GM12878 (cell line): Measurements from ENCODE around the gene ACE. TPM values are rescaled to one million over a fixed set of nuclear protein-coding genes. Genes with fewer than 3 reads are reported as not detected.

Experiments
- ATAC-seq: fragments of 200-7000 bp; cut with Tn5 transposase; 3 replicates; pipeline ENCODE4 v1.9.1; 2020; ENCODE audit warnings: mild to moderate bottlenecking, moderate library complexity
- BruUV-seq: library from RNA; stranded (reverse); fragments of 400-500 nt; replicated peaks from 2 replicates; lab custom pipeline; 2021; lab: Mats Ljungman, UMichigan
- CTCF ChIA-PET: fragments of 300-600 bp; sonication (Branson Sonifier 250); formaldehyde crosslinking; extraction: SDS; loops from one replicate; lab custom pipeline; 2021; ENCODE audit warnings: inconsistent platforms; lab: Yijun Ruan, JAX
- POLR2A ChIA-PET: fragments of 350-600 bp; formaldehyde crosslinking; extraction: SDS; loops from one replicate; lab custom pipeline; 2021; ENCODE audit warnings: inconsistent platforms; lab: Charles Lee
- RAD21 ChIA-PET: fragments of 300-600 bp; sonication (Branson Sonifier 250); formaldehyde crosslinking; loops from one replicate; lab custom pipeline; 2023; ENCODE audit warnings: antibody characterized with exemption; ENCODE audit not compliant: unreplicated experiment; lab: Charles Lee
- SMC1A ChIA-PET: fragments of 300-600 bp; sonication (Branson Sonifier 250); formaldehyde crosslinking; loops from one replicate; lab custom pipeline; 2023; ENCODE audit not compliant: unreplicated experiment, uncharacterized antibody; lab: Charles Lee
- DNase-seq: peaks from one replicate; pipeline ENCODE4 v3.0.0-alpha.2; 2011; ENCODE audit warnings: low read depth, low spot score
- FAIRE-seq: peaks from 3 replicates; lab custom pipeline; 2011; peaks lifted over from hg19 to GRCh38; lab: Jason Lieb, UNC
- H2AFZ ChIP-seq: 2 replicates; pipeline ENCODE4 v1.6.0; 2011; ENCODE audit warnings: low read depth, low read length, control low read depth; ENCODE audit not compliant: control insufficient read depth
- H3K27ac ChIP-seq: 2 replicates; pipeline ENCODE4 v1.5.1; 2011; ENCODE audit warnings: control low read depth; ENCODE audit not compliant: control insufficient read depth, insufficient read depth
- H3K27me3 ChIP-seq, 2 experiments: replicated peaks in 1 of 2; 2 replicates each; pipeline versions ENCODE4 v1.6.0 to v1.6.1; 2011; ENCODE audit warnings: low read length in 1 of 2; ENCODE audit not compliant: control insufficient read depth in 2 of 2, insufficient read depth in 2 of 2
- H3K36me3 ChIP-seq, 2 experiments: 2 replicates each; pipeline ENCODE4 v1.5.1; 2011; ENCODE audit warnings: low read length in 1 of 2; ENCODE audit not compliant: control insufficient read depth in 2 of 2, insufficient read depth in 2 of 2
- H3K4me1 ChIP-seq: 2 replicates; pipeline ENCODE4 v1.6.1; 2011; ENCODE audit warnings: mild to moderate bottlenecking, low read length, moderate library complexity, mixed read lengths; ENCODE audit not compliant: control insufficient read depth, insufficient read depth
- H3K4me2 ChIP-seq: 2 replicates; pipeline ENCODE4 v1.6.0; 2011; ENCODE audit warnings: control low read depth; ENCODE audit not compliant: control insufficient read depth, insufficient read depth
- H3K4me3 ChIP-seq: fragments of 200-600 bp; sonication (generic); 2 replicates; pipeline ENCODE4 v1.5.1; 2016
- H3K79me2 ChIP-seq: 2 replicates; pipeline ENCODE4 v1.6.0; 2011; ENCODE audit warnings: low read length; ENCODE audit not compliant: control insufficient read depth, insufficient read depth
- H3K9ac ChIP-seq: 2 replicates; pipeline ENCODE4 v1.8.0; 2011; ENCODE audit warnings: low read length, control low read depth, mixed read lengths; ENCODE audit not compliant: control insufficient read depth, insufficient read depth
- H3K9me3 ChIP-seq: replicated peaks from 3 replicates; pipeline ENCODE4 v1.5.1; 2011; ENCODE audit warnings: mild to moderate bottlenecking, low read length; ENCODE audit not compliant: control insufficient read depth, insufficient read depth
- H4K20me1 ChIP-seq: 2 replicates; pipeline ENCODE4 v1.6.0; 2011; ENCODE audit not compliant: control insufficient read depth, insufficient read depth
- CHD4 ChIP-seq: fragments of 200-600 bp; sonication (generic); IDR thresholded peaks from 2 replicates; pipeline ENCODE4 v1.6.1; 2016; ENCODE audit warnings: mild to moderate bottlenecking
- MXI1 ChIP-seq: fragments of 150-350 bp; IDR thresholded peaks from 2 replicates; pipeline ENCODE4 v1.6.1; 2011; ENCODE audit warnings: low read depth, mild to moderate bottlenecking, inconsistent platforms, low read length, improper control_type of control experiment
- SIN3A ChIP-seq: IDR thresholded peaks from 2 replicates; pipeline ENCODE4 v1.6.1; 2012; ENCODE audit warnings: low read depth, low read length, improper control_type of control experiment
- STAT3 ChIP-seq: IDR thresholded peaks from 2 replicates; pipeline ENCODE4 v1.6.1; 2011; ENCODE audit warnings: low read depth, low read length, improper control_type of control experiment
- WGBS: methylation state at CpG from one replicate; pipeline ENCODE4 v1.1.6; 2016; ENCODE audit warnings: low lambda C conversion rate; ENCODE audit not compliant: insufficient replicate concordance, insufficient coverage; ENCODE audit errors: missing lambda C conversion rate; 5-methylcytosine and 5-hydroxymethylcytosine counted together
- in situ Hi-C: fragments of 300-500 bp; cut with MboI; formaldehyde crosslinking; loops from 9 replicates; pipeline ENCODE4 v1.14.3; 2018; ENCODE audit warnings: mixed read lengths
- intact Hi-C: fragments of 100-400 bp; cut with micrococcal nuclease; formaldehyde crosslinking; loops from one replicate; pipeline ENCODE4 v1.14.2; 2022; ENCODE audit not compliant: unreplicated experiment
- polyA plus RNA-seq, 11 experiments: library from polyadenylated mRNA; depleted of rRNA in 4 of 11; unstranded in 6 of 11; stranded (reverse) in 5 of 11; fragments of >200 nt; fragmentation: Nextera tagmentation in 4 of 11; fragmentation: Illumina TruSeq in 1 of 11; extraction: Ambion mirVana in 4 of 11; extraction: Trizol in 1 of 11; gene quantifications; 1 replicate in 1 of 11; 2 replicates in 10 of 11; pipeline versions ENCODE4 v1.2.1 to v1.2.3, GENCODE V29; 2011 to 2016; ENCODE audit warnings: inconsistent platforms in 2 of 11, missing spikeins in 2 of 11, low read depth in 1 of 11
- total RNA-seq, 4 experiments: library from RNA; depleted of rRNA in 3 of 4; stranded (reverse); fragments of >200 nt in 3 of 4; fragmentation: Illumina TruSeq in 1 of 4; extraction: Trizol in 1 of 4; gene quantifications; 2 replicates each; pipeline versions ENCODE4 v1.2.1 to v1.2.3, GENCODE V29; 2013 to 2021
- TF ChIP-seq, protein P1 (sequence below): fragments of 450-650 bp; IDR thresholded peaks from 2 replicates; pipeline ENCODE4 v1.6.1; 2016; ENCODE audit warnings: mild to moderate bottlenecking
- TF ChIP-seq, protein P2 (sequence below): IDR thresholded peaks from 2 replicates; pipeline ENCODE4 v1.6.1; 2011; ENCODE audit warnings: borderline replicate concordance, low read depth, mild to moderate bottlenecking, moderate library complexity, low read length; ENCODE audit not compliant: insufficient read depth, poor library complexity, severe bottlenecking
- TF ChIP-seq, protein P3 (sequence below): IDR thresholded peaks from 2 replicates; pipeline ENCODE4 v1.6.1; 2012; ENCODE audit warnings: low read depth, low read length, improper control_type of control experiment
- TF ChIP-seq, protein P4 (sequence below): fragments of 450-650 bp; IDR thresholded peaks from 2 replicates; pipeline ENCODE4 v1.6.1; 2017; ENCODE audit warnings: mild to moderate bottlenecking, moderate library complexity

The ACE gene
- total and polyA plus RNA-seq, 10 of the 15 experiments (the other 5 are each of a cell fraction or from before 2014, with no cell fraction given), result 0.46 TPM; not detected in 9

DNA sequence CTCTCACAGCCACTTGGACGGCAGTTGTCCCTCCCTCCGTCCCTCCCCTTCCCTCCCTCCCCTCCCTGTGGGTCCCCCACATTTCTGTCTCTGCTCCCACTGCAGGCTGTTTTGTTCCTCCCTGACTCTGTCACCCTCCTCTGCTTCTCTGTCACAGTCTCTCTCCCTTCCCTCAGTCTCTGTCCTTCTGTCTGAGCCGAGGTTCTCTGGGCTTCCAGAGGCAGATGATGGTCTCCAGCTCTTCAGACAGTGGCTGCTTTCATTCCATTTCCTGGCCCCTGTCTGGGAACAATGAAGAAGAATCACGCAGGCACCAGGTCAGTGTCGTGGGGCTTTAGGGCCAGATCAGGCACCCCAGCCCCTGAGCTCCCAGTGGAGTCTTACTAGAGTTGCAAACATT lies 21.9 kb upstream of the ACE start:
- DNase-seq, result no peak

More for the DNA sequence above, 21.9 kb upstream of the ACE start:
- H3K9ac ChIP-seq, result no peak overlapping the region
- ChIA-PET POLR2A (no interaction called here), RAD21 (no interaction called here), SMC1A (interaction anchor here (1.5 kb wide), 1 partner anchor 158 kb away, joined by 5 read pairs; no protein-coding TSS in a partner anchor), CTCF (interaction anchor here (1.2 to 1.7 kb wide), 2 partner anchors 24 to 29 kb away, joined by 4 read pairs; no protein-coding TSS in a partner anchor)
- H3K36me3 ChIP-seq, result no peaks in the 10 kb centered on the region
- FAIRE-seq, result no peak
- 43% methylated on average over 5 of the region's 5 CpGs for WGBS
- intact Hi-C loops (no loop called here), in situ Hi-C loops (no loop called here)
- no peak overlapping the region for H3K4me3 ChIP-seq
- H3K4me1 ChIP-seq, result no peaks in the 10 kb centered on the region
- H3K79me2 ChIP-seq, result no peaks in the 10 kb centered on the region
- no peaks in the 10 kb centered on the region for H4K20me1 ChIP-seq
- H3K9me3 ChIP-seq, result no peaks in the 10 kb centered on the region
- no peak overlapping the region for H2AFZ ChIP-seq
- BruUV-seq, result no TSS peak
- no peak for ATAC-seq
- H3K27ac ChIP-seq, result no peak overlapping the region
- H3K4me2 ChIP-seq, result no peak overlapping the region
- no peak for TF ChIP-seq STAT3
- TF ChIP-seq, protein P1, sequence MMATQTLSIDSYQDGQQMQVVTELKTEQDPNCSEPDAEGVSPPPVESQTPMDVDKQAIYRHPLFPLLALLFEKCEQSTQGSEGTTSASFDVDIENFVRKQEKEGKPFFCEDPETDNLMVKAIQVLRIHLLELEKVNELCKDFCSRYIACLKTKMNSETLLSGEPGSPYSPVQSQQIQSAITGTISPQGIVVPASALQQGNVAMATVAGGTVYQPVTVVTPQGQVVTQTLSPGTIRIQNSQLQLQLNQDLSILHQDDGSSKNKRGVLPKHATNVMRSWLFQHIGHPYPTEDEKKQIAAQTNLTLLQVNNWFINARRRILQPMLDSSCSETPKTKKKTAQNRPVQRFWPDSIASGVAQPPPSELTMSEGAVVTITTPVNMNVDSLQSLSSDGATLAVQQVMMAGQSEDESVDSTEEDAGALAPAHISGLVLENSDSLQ, result no peak
- no peak for TF ChIP-seq SIN3A
- TF ChIP-seq, protein P2, sequence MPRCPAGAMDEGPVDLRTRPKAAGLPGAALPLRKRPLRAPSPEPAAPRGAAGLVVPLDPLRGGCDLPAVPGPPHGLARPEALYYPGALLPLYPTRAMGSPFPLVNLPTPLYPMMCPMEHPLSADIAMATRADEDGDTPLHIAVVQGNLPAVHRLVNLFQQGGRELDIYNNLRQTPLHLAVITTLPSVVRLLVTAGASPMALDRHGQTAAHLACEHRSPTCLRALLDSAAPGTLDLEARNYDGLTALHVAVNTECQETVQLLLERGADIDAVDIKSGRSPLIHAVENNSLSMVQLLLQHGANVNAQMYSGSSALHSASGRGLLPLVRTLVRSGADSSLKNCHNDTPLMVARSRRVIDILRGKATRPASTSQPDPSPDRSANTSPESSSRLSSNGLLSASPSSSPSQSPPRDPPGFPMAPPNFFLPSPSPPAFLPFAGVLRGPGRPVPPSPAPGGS, result no peak
- TF ChIP-seq CHD4, result no peak
- TF ChIP-seq MXI1, result no peak
- TF ChIP-seq, protein P3, sequence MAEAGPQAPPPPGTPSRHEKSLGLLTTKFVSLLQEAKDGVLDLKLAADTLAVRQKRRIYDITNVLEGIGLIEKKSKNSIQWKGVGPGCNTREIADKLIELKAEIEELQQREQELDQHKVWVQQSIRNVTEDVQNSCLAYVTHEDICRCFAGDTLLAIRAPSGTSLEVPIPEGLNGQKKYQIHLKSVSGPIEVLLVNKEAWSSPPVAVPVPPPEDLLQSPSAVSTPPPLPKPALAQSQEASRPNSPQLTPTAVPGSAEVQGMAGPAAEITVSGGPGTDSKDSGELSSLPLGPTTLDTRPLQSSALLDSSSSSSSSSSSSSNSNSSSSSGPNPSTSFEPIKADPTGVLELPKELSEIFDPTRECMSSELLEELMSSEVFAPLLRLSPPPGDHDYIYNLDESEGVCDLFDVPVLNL, result no peak
- TF ChIP-seq, protein P4, sequence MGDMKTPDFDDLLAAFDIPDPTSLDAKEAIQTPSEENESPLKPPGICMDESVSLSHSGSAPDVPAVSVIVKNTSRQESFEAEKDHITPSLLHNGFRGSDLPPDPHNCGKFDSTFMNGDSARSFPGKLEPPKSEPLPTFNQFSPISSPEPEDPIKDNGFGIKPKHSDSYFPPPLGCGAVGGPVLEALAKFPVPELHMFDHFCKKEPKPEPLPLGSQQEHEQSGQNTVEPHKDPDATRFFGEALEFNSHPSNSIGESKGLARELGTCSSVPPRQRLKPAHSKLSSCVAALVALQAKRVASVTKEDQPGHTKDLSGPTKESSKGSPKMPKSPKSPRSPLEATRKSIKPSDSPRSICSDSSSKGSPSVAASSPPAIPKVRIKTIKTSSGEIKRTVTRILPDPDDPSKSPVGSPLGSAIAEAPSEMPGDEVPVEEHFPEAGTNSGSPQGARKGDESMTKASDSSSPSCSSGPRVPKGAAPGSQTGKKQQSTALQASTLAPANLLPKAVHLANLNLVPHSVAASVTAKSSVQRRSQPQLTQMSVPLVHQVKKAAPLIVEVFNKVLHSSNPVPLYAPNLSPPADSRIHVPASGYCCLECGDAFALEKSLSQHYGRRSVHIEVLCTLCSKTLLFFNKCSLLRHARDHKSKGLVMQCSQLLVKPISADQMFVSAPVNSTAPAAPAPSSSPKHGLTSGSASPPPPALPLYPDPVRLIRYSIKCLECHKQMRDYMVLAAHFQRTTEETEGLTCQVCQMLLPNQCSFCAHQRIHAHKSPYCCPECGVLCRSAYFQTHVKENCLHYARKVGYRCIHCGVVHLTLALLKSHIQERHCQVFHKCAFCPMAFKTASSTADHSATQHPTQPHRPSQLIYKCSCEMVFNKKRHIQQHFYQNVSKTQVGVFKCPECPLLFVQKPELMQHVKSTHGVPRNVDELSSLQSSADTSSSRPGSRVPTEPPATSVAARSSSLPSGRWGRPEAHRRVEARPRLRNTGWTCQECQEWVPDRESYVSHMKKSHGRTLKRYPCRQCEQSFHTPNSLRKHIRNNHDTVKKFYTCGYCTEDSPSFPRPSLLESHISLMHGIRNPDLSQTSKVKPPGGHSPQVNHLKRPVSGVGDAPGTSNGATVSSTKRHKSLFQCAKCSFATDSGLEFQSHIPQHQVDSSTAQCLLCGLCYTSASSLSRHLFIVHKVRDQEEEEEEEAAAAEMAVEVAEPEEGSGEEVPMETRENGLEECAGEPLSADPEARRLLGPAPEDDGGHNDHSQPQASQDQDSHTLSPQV, result no peak
- H3K27me3 ChIP-seq, result no peaks in the 10 kb centered on the region
